Measurements from ENCODE around the gene FBL.

DNA sequence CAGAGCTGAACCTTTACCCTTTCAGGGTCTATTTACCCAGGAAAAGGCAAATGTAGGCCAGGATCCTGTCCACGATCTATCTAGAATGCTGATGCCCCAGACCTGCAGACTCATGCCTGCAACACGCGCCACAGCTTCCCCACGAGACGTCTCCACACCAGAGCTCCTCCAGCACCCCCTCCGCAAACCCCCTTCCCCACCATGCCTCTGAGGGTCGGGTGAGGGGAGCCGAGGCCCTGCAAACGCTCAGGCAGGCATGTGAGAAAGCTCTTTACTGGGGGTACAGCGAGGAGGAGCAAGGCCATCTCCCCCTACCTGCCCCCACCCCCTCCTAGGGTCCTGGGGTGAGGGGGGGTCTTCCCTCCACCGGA is 21.1 kb downstream of the FBL start:
- TF ChIP-seq, protein P1, sequence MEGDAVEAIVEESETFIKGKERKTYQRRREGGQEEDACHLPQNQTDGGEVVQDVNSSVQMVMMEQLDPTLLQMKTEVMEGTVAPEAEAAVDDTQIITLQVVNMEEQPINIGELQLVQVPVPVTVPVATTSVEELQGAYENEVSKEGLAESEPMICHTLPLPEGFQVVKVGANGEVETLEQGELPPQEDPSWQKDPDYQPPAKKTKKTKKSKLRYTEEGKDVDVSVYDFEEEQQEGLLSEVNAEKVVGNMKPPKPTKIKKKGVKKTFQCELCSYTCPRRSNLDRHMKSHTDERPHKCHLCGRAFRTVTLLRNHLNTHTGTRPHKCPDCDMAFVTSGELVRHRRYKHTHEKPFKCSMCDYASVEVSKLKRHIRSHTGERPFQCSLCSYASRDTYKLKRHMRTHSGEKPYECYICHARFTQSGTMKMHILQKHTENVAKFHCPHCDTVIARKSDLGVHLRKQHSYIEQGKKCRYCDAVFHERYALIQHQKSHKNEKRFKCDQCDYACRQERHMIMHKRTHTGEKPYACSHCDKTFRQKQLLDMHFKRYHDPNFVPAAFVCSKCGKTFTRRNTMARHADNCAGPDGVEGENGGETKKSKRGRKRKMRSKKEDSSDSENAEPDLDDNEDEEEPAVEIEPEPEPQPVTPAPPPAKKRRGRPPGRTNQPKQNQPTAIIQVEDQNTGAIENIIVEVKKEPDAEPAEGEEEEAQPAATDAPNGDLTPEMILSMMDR (IDR thresholded peaks at IDR 0.05; ENCODE audit: insufficient read depth, low read depth, low read length), result no peak
- TF ChIP-seq EZH2 (IDR thresholded peaks at IDR 0.05; ENCODE audit: insufficient read depth, low read length), result no peak

Data from astrocyte (in vitro differentiated cells and primary cell).